Astrocyte (in vitro differentiated cells and primary cell): Measurements from ENCODE around the gene CALCOCO2. TPM values are rescaled to one million over a fixed set of nuclear protein-coding genes. Genes with fewer than 3 reads are reported as not detected.

Source experiments
- DNase-seq: peaks from one replicate; pipeline ENCODE4 v3.0.0-alpha.2; 2010; ENCODE audit warnings: low read depth
- FAIRE-seq: peaks from 2 replicates; lab custom pipeline; 2011; peaks lifted over from hg19 to GRCh38; lab: Jason Lieb, UNC
- H2AFZ ChIP-seq: 2 replicates; pipeline ENCODE4 v1.6.0; 2012; ENCODE audit warnings: low read depth, low read length, inconsistent platforms
- H3K27ac ChIP-seq: 2 replicates; pipeline ENCODE4 v1.5.1; 2011; ENCODE audit warnings: low read depth, low read length, inconsistent platforms
- H3K27me3 ChIP-seq: 2 replicates; pipeline ENCODE4 v1.6.0; 2011; ENCODE audit warnings: low read length, inconsistent platforms; ENCODE audit not compliant: insufficient read depth
- H3K36me3 ChIP-seq: 2 replicates; pipeline ENCODE4 v1.5.1; 2011; ENCODE audit warnings: low read length, inconsistent platforms; ENCODE audit not compliant: insufficient read depth
- H3K4me1 ChIP-seq: 2 replicates; pipeline ENCODE4 v1.5.1; 2011; ENCODE audit warnings: low read length, inconsistent platforms; ENCODE audit not compliant: insufficient read depth
- H3K4me2 ChIP-seq: 2 replicates; pipeline ENCODE4 v1.6.0; 2012; ENCODE audit warnings: low read length, inconsistent platforms
- H3K4me3 ChIP-seq: 2 replicates; pipeline ENCODE4 v1.5.1; 2011; ENCODE audit warnings: low read depth, mild to moderate bottlenecking, low read length, inconsistent platforms; ENCODE audit not compliant: insufficient read depth
- H3K79me2 ChIP-seq: 2 replicates; pipeline ENCODE4 v1.6.0; 2012; ENCODE audit warnings: mild to moderate bottlenecking, low read length, inconsistent platforms; ENCODE audit not compliant: insufficient read depth
- H3K9ac ChIP-seq: 2 replicates; pipeline ENCODE4 v1.6.0; 2012; ENCODE audit warnings: mild to moderate bottlenecking, low read length, inconsistent platforms
- H3K9me3 ChIP-seq: 2 replicates; pipeline ENCODE4 v1.5.1; 2012; ENCODE audit warnings: low read depth, mild to moderate bottlenecking, low read length, inconsistent platforms; ENCODE audit not compliant: insufficient read depth
- H4K20me1 ChIP-seq: 2 replicates; pipeline ENCODE4 v1.6.0; 2012; ENCODE audit warnings: low read length, inconsistent platforms; ENCODE audit not compliant: insufficient read depth
- H3K27ac Mint-ChIP-seq: one replicate; pipeline ENCODE4 v1.8.0; 2021; ENCODE audit warnings: mild to moderate bottlenecking, mixed read lengths; ENCODE audit not compliant: unreplicated experiment
- H3K27me3 Mint-ChIP-seq: one replicate; pipeline ENCODE4 v1.8.0; 2021; ENCODE audit warnings: low read depth, mixed read lengths; ENCODE audit not compliant: unreplicated experiment
- H3K36me3 Mint-ChIP-seq: one replicate; pipeline ENCODE4 v1.8.0; 2021; ENCODE audit warnings: low read depth, mixed read lengths; ENCODE audit not compliant: unreplicated experiment
- H3K4me1 Mint-ChIP-seq: one replicate; pipeline ENCODE4 v1.8.0; 2021; ENCODE audit warnings: low read depth, mixed read lengths; ENCODE audit not compliant: unreplicated experiment
- H3K4me3 Mint-ChIP-seq: one replicate; pipeline ENCODE4 v1.8.0; 2021; ENCODE audit warnings: mild to moderate bottlenecking, moderate library complexity, mixed read lengths; ENCODE audit not compliant: unreplicated experiment
- H3K9me3 Mint-ChIP-seq: one replicate; pipeline ENCODE4 v1.8.0; 2021; ENCODE audit warnings: mild to moderate bottlenecking, mixed read lengths; ENCODE audit not compliant: unreplicated experiment
- EZH2 ChIP-seq: IDR thresholded peaks from 2 replicates; pipeline ENCODE4 v1.6.1; 2012; ENCODE audit warnings: mild to moderate bottlenecking, low read length, inconsistent platforms; ENCODE audit not compliant: insufficient read depth
- total RNA-seq: library from RNA; stranded (reverse); gene quantifications from 2 replicates; pipeline ENCODE4 v1.2.1, GENCODE V29; 2021
- TF ChIP-seq, protein P1 (sequence below): IDR thresholded peaks from 2 replicates; pipeline ENCODE4 v1.5.1; 2011; ENCODE audit warnings: low read depth, mild to moderate bottlenecking, inconsistent platforms, low read length, moderate library complexity; ENCODE audit not compliant: insufficient read depth

The CALCOCO2 gene
- total RNA-seq, 1 donor from 2014 or later: 73.8 TPM

DNA sequence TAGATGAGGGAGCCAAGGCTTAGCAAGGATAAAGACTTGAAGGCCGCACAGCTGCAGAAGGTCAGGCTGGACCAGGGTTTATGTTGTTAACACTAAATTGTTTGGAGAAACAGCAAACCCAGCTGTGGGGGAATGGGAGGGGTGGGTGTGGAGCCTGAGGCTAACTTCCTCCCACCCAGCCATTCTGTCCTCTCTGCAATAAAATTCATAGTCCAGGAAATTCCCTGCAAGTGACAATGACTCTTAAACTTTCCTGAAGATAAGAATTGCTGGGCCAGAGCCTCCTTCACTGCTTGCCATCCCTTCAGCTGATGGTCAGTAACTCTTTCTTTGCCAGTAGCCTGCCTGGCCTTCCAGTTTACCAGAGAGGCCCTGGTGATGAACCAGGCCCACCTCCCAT, 42.4 kb downstream of the CALCOCO2 start:
- H3K27me3 Mint-ChIP-seq: peaks cover 10% of the 10 kb centered on the region
- DNase-seq: no peak

DNA sequence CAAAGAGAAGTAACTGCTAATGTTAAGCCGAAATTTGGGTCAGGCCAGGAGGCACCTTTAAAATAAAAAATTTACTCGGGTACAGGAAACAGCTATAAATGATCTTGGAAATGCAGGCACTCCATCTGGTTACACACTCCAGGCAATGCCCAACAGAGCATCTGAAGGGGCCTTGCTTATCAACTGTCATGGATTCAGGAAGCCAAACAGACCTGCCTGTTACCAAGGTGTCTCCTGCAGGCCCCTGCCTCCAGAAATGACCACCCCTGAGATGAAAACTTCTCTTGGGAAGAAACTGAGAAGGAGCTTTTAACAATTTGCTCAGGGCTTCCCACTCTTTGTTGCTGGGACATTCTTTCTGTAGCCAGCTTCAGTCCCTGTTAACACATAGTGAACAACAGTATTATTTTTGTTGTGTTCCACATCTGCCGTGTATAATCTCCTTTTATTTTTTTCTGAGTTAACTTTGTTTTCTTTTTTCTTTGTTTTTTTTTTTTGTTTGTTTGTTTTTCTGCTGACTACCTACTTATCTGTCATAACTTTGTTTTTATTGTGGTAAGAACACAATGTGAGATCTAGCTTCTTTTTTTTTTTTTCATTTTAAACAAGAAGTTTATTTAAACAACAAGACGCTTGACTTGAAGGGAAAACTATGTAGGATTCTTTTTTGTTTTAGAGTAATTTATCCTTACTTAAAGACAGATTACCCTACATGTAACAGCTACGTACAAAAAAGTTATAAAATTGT, 43.0 kb downstream of the CALCOCO2 start:
- Histone ChIP-seq H3K36me3 (no peaks in the 10 kb centered on the region), H3K9me3 (no peaks in the 10 kb centered on the region), H2AFZ (no peak overlapping the region), H3K79me2 (no peaks in the 10 kb centered on the region), H4K20me1 (no peaks in the 10 kb centered on the region), H3K9ac (no peak overlapping the region), H3K27me3 (peaks cover 27% of the 10 kb centered on the region), H3K4me3 (no peak overlapping the region), H3K27ac (no peak overlapping the region), H3K4me1 (no peaks in the 10 kb centered on the region), H3K4me2 (no peak overlapping the region)
- no peak overlapping the region for H3K27ac Mint-ChIP-seq
- H3K36me3 Mint-ChIP-seq: peaks cover 3% of the 10 kb centered on the region
- H3K4me1 Mint-ChIP-seq: peaks cover 5% of the 10 kb centered on the region
- H3K9me3 Mint-ChIP-seq: peaks cover 1% of the 10 kb centered on the region
- FAIRE-seq: no peak
- H3K27me3 Mint-ChIP-seq: peaks cover 7% of the 10 kb centered on the region
- no peak for DNase-seq
- TF ChIP-seq, protein P1, sequence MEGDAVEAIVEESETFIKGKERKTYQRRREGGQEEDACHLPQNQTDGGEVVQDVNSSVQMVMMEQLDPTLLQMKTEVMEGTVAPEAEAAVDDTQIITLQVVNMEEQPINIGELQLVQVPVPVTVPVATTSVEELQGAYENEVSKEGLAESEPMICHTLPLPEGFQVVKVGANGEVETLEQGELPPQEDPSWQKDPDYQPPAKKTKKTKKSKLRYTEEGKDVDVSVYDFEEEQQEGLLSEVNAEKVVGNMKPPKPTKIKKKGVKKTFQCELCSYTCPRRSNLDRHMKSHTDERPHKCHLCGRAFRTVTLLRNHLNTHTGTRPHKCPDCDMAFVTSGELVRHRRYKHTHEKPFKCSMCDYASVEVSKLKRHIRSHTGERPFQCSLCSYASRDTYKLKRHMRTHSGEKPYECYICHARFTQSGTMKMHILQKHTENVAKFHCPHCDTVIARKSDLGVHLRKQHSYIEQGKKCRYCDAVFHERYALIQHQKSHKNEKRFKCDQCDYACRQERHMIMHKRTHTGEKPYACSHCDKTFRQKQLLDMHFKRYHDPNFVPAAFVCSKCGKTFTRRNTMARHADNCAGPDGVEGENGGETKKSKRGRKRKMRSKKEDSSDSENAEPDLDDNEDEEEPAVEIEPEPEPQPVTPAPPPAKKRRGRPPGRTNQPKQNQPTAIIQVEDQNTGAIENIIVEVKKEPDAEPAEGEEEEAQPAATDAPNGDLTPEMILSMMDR: no peak
- TF ChIP-seq EZH2: no peak
- no peak overlapping the region for H3K4me3 Mint-ChIP-seq

More for the DNA sequence above, 42.4 kb downstream of the CALCOCO2 start:
- Histone ChIP-seq H4K20me1 (no peaks in the 10 kb centered on the region), H3K4me1 (no peaks in the 10 kb centered on the region), H2AFZ (no peak overlapping the region), H3K36me3 (no peaks in the 10 kb centered on the region), H3K9me3 (no peaks in the 10 kb centered on the region), H3K27ac (no peak overlapping the region), H3K79me2 (no peaks in the 10 kb centered on the region), H3K27me3 (peaks cover 26% of the 10 kb centered on the region), H3K9ac (no peak overlapping the region), H3K4me3 (no peak overlapping the region), H3K4me2 (no peak overlapping the region)
- FAIRE-seq: no peak
- peaks cover 3% of the 10 kb centered on the region for H3K36me3 Mint-ChIP-seq
- H3K4me3 Mint-ChIP-seq: no peak overlapping the region
- peaks cover 1% of the 10 kb centered on the region for H3K9me3 Mint-ChIP-seq
- H3K27ac Mint-ChIP-seq: no peak overlapping the region
- no peak for TF ChIP-seq EZH2
- TF ChIP-seq, protein P1: no peak
- H3K4me1 Mint-ChIP-seq: peaks cover 5% of the 10 kb centered on the region
